ENCODE measurements around the gene STK40.

STK40 gene

GRCh38 chr1:36385410-36386264 is at the start of gene STK40:
Gene STK40 (minus strand): TSS chr1:36385924. CDS start chr1:36361332, 24,592 bp downstream.
- FAIRE-seq (no peak), DNase-seq (ENCODE audit: insufficient read length, low spot score) (peak; percentile 73)
- no peak for TF ChIP-seq CTCF (IDR thresholded peaks at IDR 0.05; ENCODE audit: insufficient read depth, missing control alignments)

- no peak for TF ChIP-seq CTCF (IDR thresholded peaks at IDR 0.05; ENCODE audit: insufficient read depth, missing control alignments)
- no peak for DNase-seq (ENCODE audit: insufficient read length, low spot score)
- no peak for FAIRE-seq
These were observed 47.4 kb upstream of the STK40 start for GRCh38 chr1:36433102-36433501.

- DNase-seq (ENCODE audit: insufficient read length, low spot score) (no peak), FAIRE-seq (no peak)
- no peak for TF ChIP-seq CTCF (IDR thresholded peaks at IDR 0.05; ENCODE audit: insufficient read depth, missing control alignments)
These were observed 46.9 kb upstream of the STK40 start for GRCh38 chr1:36432616-36433015.

- TF ChIP-seq CTCF (IDR thresholded peaks at IDR 0.05; ENCODE audit: insufficient read depth, missing control alignments), result no peak
- no peak for DNase-seq (ENCODE audit: insufficient read length, low spot score)
- FAIRE-seq, result no peak
These were observed 40.1 kb upstream of the STK40 start for GRCh38 chr1:36425791-36426190.

- no peak for DNase-seq (ENCODE audit: insufficient read length, low spot score)
- FAIRE-seq, result no peak
These were observed 35.9 kb upstream of the STK40 start for GRCh38 chr1:36421649-36422048.

GRCh38 chr1:36420836-36421317 is 35.2 kb upstream of the STK40 start:
- FAIRE-seq, result no peak
- peak; percentile 96 for TF ChIP-seq CTCF (IDR thresholded peaks at IDR 0.05; ENCODE audit: insufficient read depth, missing control alignments)
- peak; percentile 44 for DNase-seq (ENCODE audit: insufficient read length, low spot score)

More at GRCh38 chr1:36421649-36422048, 35.9 kb upstream of the STK40 start:
- no peak for TF ChIP-seq CTCF (IDR thresholded peaks at IDR 0.05; ENCODE audit: insufficient read depth, missing control alignments)

GRCh38 chr1:36420409-36420808 is 34.7 kb upstream of the STK40 start:
- FAIRE-seq (no peak), DNase-seq (ENCODE audit: insufficient read length, low spot score) (no peak)
- TF ChIP-seq CTCF (IDR thresholded peaks at IDR 0.05; ENCODE audit: insufficient read depth, missing control alignments), result no peak
